A172 (cell line): Measurements from ENCODE around the gene KANK3. TPM values are rescaled to one million over a fixed set of nuclear protein-coding genes. Genes with fewer than 3 reads are reported as not detected.
A peak's percentile ranks its signal among the peaks of the same experiment; 100 is the strongest.
"Not testable (repeated sequence)": the region's sequence is repeated elsewhere in the genome, so short reads cannot be mapped to it uniquely, and the experiment has no call there.

Experiments
- DNase-seq: peaks from one replicate; pipeline ENCODE4 v3.0.0-alpha.2; 2015; ENCODE audit warnings: low spot score
- total RNA-seq: library from RNA; depleted of rRNA; stranded (reverse); fragments of >200 nt; shearing (Covaris generic); gene quantifications from 2 replicates; pipeline ENCODE4 v1.2.3, GENCODE V29; 2014; rRNA removed

KANK3 gene
- 1.0 and 1.2 TPM in 2 replicates for total RNA-seq

DNA sequence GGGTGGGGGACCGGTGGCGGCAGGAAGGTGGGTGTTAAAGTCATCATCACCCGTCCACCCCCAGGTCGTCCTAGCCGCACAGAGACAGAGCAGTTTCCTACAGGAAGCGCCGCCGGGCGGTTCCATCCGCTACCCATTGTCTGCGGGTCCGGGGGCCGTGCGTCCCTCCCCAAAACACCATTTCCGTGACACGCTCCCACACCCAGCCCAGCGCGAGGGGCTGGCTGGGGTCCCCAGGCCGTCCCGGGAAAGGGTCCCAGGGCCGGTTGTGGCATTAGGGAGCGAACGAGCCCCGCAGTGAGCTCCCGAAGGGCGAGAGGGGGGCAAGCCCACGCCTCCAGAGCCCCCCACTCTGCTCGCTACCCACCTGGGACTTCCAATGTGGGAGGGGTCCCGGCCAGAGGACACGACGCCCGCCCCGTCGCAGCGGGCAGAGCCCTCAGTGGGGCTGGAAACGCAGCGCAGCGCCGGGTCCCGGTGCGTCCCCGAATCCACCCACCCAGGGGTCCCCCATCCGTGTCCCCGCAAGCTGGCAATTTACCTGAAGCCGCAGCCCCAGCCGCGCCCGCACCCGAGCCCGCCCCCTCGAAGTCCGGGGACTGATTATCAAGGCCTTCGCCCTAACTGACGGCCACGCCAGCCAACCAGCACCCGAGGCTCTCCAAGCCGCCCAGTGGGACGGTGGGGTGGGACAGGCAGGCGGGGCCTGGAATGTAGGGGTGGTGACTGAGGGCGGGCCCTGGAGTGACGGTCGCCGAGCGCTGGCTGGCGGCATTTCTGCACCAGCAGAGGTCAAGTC is at the start of gene KANK3:
Gene KANK3 (minus strand): TSS at position 579 of the 799 bp plus-strand sequence. CDS start 5,434 bp downstream, outside the sequence.
- peak; percentile 85 for DNase-seq

- no peak for DNase-seq
Observed at GRCh38 chr19:8392017-8392591, 49.0 kb upstream of the KANK3 start.

- no peak for DNase-seq
Observed at GRCh38 chr19:8391198-8392016, 48.3 kb upstream of the KANK3 start.

DNA sequence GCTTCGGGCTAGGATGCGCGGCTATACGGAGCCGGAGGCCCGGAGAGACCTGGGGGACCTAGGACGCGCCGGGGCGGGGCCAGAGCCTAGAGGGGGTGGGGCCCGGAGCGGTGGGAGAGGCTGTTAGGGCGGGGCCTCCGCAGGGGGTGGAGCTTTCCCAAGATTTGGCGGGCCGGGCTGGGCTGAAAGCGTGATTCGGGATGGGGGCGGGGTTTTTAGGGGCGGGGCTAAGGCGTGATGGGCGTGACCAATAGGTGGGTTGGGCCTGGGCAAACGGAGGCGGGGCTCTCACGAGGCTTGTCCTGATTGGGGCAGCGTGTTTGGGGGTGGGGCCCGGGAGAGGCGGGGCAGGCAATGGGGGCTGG is 47.5 kb upstream of the KANK3 start:
- DNase-seq = peak; percentile 85

- DNase-seq = peak; percentile 100
Observed at GRCh38 chr19:8389891-8390616, 47.0 kb upstream of the KANK3 start, which contains the start of gene RAB11B. TSS of gene RAB11B (plus strand) at chr19:8390360. CDS start at chr19:8390417, 57 bp downstream.

DNA sequence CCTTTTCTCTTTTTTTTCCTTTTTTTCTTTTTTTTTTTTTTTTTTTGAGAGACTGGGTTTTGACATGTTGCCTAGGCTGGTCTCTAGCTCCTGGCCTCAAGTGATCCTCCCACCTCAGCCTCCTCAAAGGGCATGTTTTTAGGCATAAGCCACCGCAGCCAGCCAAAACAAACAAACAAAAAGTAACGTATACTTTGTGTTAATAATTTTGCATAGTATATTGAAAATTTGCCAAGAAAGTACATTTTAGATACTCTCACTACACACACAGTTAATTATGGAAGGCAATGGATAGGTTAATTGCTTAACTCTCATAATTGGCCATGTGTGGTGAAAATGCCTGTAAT is 45.5 kb upstream of the KANK3 start:
- DNase-seq = no peak

- DNase-seq = no peak
Observed at GRCh38 chr19:8387688-8388611, 44.9 kb upstream of the KANK3 start.

DNA sequence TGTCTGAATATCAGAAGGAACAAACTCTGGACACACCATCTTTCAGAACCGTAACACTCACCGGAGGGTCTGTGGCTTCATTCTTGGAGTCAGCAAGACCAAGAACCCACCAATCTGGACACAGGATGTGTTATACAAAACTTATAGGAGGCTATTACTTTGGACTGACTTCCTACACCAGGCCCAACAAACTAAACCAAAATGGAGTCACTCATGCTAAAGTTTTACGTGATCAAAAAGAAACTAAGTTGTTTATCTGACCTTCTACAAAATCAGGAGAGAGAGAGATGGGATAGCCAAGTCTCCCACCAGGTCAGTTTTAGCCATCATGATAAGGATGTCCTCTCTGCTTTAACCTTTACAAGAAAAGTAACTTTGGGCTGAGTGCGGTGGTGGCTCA is 43.9 kb upstream of the KANK3 start:
- DNase-seq = no peak

DNA sequence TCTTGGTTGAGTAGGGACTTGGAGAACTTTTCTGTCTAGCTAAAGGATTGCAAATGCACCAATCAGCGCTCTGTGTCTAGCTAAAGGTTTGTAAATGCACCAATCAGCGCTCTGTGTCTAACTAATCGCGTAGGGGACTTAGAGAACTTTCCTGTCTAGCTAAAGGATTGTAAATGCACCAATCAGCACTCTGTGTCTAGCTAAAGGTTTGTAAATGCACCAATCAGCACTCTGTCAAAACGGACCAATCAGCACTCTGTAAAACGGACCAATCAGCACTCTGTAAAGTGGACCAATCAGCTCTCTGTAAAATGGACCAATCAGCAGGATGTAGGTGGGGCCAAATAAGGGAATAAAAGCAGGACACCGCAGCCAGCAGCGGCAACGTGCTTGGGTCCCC is 43.4 kb upstream of the KANK3 start:
- not testable (repeated sequence) for DNase-seq

DNA sequence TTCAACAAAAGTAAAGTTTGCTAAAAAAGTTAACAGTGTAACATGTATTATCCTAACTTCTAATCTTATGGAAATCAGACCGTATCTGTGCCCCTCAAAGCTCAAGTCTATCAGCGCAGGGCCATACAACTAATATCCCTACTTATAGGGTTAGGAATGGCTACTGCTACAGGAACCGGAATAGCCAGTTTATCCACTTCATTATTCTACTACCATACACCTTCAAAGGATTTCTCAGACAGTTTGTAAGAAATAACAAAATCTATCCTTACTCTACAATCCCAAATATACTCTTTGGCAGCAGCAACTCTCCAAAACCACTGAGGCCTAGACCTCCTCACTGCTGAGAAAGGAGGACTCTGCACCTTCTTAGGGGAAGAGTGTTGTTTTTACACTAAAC is 42.5 kb upstream of the KANK3 start:
- DNase-seq = not testable (repeated sequence)

DNA sequence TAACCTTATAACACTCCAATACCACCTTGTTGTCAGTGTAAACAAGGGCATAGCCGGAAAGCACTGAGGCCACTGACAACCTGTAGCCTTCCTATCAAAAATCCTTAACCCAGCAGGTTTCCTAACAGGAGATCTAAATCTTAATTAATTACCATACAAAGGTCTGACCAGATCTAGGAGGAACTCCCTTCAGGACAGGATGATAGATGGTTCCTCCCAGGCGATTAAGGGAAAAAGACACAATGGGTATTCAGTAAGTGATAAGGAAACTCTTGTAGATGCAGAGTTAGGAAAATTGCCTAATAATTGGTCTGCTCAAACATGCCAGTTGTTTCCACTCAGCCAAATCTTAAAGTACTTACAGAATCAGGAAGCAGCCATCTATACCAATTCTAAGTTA is 42.0 kb upstream of the KANK3 start:
- DNase-seq = not testable (repeated sequence)

- DNase-seq = not testable (repeated sequence)
Observed at GRCh38 chr19:8384569-8384968, 41.5 kb upstream of the KANK3 start.

DNA sequence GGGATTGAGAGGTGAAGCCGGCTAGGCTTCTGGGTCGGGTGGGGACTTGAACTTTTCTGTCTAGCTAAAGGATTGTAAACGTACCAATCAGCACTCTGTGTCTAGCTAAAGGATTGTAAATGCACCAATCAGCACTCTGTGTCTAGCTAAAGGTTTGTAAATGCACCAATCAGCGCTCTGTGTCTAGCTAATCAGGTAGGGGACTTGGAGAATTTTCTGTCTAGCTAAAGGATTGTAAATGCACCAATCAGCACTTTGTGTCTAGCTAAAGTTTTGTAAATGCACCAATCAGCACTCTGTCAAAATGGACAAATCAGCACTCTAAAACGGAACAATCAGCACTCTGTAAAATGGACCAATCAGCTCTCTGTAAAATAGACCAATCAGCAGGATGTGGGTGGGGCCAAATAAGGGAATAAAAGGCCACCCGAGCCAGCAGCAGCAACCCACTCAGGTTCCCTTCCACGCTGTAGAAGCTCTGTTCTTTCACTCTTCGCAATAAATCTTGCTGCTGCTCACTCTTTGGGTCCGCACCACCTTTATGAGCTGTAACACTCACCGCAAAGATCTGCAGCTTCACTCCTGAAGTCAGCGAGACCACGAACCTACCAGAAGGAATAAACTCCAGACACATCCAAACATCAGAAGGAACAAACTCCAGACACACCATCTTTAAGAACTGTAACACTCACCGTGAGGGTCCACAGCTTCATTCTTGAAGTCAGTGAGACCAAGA is 36.3 kb upstream of the KANK3 start:
- DNase-seq = not testable (repeated sequence)

GRCh38 chr19:8377598-8377997 is 34.5 kb upstream of the KANK3 start:
- DNase-seq = no peak

GRCh38 chr19:8376373-8376974 is 33.4 kb upstream of the KANK3 start:
- DNase-seq = not testable (repeated sequence)

DNA sequence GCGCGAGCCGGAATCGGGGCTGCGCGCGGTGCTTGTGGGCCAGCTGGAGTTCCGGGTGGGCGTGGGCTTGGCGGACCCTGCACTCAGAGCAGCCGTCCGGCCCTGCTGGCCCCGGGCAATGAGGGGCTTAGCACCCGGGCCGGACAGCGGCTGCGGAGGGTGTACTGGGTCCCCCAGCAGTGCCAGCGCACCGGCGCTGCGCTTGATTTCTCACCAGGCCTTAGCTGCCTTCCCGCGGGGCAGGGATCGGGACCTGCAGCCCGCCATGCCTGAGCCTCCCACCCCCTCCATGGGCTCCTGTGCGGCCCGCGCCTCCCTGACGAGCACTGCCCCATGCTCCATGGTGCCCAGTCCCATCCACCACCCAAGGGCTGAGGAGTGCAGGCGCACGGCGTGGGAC is 32.7 kb upstream of the KANK3 start:
- not testable (repeated sequence) for DNase-seq

- DNase-seq = no peak
Observed at GRCh38 chr19:8373867-8374813, 31.1 kb upstream of the KANK3 start.
